ENCODE measurements around the gene PRSS57. TPM values are rescaled to one million over a fixed set of nuclear protein-coding genes. Genes with fewer than 3 reads are reported as not detected.
"Not testable (repeated sequence)": the region's sequence is repeated elsewhere in the genome, so short reads cannot be mapped to it uniquely, and the experiment has no call there.

Gene PRSS57
- total RNA-seq = not detected

DNA sequence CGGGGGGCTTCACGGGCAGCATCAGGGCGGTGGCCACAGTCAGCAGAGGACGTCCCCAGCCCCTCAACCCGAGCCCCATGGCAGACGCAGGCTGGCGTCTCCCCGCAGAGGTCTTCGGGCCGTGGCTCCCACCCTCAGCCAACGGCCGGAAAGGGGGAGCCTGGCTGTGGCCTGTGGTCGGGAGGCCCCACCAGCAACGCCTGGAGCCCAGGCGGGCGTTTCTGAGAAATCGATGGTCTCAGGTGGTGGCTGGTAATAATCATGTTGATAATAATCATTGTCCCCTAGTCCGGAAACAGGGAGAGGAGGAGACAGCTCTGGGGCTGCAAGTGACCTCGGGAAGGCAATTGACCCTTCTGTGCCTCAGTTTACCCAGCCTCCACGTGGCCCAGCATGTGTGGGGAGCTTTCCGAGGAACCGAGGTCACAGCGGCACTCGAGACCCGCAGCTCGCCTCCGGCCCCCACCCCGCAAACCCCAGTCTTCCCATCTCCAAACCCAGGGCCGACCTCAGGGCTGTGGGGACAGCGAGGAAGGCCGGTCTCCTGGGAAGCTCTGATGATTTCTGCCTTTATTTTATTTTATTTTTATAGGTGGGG, at the start of gene PRSS57:
Gene PRSS57 (minus strand): TSS at position 101 of the 598 bp plus-strand sequence. CDS start 22 bp downstream, at position 79.
- no peak for DNase-seq (ENCODE audit: low spot score)

DNA sequence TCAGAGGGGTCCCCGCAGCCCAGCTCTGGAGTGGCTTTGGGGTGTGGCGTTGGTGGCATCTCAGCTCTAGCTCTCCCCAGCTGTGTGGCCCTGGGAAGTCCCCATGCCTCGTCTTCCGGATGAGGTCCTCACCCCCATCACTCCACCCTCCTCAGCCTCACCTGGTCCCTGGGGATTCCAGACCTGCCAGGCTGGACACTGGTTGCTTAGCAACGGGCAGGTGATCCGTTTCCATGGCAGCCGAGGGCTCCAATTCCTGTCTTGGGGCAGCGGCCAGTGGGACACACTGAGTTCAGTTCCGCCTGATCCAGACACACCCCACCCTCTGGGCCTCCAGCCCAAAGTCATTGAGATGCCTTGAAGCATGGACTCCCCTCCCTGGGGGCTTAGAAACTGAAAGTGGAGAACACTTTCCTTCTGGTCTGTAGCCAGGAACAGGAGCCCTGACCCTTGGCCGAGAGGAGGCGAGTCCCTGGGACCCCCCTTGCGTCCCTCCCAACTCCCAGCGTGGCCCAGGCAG, 48.0 kb upstream of the PRSS57 start:
- DNase-seq (ENCODE audit: low spot score) = no peak

DNA sequence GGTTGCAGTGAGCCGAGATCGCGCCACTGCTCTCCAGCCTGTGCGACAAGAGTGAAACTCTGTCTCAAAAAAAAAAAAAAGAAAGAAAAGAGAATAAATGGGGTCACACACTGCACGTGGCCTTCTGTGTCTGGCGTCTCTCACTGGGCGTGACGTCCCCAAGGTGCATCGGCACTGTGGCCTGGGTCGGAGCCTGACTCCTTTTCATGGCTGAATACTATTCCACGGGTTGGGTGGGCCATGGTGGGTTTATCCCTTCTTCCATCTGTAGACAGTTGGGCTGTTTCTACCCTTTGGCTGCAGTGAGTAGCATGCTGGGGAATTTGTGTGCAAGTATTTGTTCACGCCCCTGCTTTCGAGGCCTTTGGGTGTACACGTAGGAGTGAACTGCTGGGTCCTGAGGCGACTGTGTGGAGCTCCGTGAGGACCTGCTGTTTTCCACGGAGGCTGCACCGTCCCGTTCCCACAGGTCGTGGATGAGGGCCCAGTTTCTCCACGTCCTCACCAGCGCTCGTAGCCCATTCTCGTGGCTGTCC, 47.4 kb upstream of the PRSS57 start:
- DNase-seq (ENCODE audit: low spot score) = no peak

DNA sequence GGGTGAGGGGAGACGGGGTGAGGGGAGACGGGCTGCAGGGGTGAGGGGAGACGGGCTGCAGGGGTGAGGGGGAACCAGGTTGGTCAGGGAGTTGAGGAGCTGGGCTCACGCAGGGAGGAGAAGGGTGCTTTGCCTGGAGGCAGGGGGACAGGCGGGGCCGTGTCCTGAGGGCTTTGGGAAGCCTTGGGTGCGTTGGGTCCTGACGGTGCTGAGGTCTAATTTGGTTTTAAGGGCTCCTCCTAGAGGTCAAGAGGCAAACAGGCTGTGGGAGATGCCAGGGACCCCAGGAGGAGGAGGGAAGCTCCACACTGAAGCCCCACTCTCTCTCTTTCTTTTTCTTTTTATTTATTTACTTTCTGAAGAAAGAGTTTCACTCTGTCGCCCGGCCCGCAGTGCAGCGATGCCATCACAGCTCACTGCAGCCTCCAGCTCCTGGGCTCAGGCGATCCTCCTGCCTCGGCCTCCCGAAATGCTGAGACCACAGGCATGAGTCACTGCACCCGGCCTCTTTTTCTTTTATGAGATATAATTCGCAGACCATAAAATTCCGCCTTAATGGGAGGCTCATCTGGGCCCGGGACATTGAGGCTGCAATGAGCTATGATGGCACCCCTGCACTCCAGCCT, 46.4 kb upstream of the PRSS57 start:
- DNase-seq (ENCODE audit: low spot score) = no peak

DNA sequence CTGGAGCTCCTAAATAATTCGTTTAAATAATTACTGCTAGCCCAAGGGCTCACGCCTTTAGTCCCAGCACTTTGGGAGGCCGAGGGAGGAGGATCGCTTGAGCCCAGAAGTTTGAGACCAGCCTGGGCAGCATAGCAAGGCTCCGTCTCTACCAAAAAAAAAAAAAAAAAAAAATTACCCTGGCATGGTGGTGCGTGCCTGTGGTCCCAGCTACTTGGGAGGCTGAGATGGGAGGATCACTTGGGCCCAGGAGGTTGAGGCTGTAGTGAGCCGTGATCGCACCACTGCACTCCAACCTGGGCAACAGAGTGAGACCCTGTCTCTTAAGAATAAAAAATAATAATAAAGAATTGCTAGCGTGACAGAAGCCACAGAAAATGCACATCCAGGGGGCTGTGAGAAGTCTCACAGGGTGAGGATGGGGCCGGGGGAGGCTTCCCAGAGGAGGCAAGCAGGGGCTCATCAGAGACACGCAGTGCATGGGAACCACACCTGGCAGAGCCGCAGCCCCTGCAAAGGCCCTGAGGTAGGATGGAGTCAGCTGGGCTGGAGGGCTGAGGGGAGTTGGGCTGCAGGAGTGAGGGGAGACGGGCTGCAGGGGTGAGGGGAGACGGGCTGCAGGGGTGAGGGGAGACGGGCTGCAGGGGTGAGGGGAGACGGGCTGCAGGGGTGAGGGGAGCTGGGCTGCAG, 45.7 kb upstream of the PRSS57 start:
- DNase-seq (ENCODE audit: low spot score) = not testable (repeated sequence)

DNA sequence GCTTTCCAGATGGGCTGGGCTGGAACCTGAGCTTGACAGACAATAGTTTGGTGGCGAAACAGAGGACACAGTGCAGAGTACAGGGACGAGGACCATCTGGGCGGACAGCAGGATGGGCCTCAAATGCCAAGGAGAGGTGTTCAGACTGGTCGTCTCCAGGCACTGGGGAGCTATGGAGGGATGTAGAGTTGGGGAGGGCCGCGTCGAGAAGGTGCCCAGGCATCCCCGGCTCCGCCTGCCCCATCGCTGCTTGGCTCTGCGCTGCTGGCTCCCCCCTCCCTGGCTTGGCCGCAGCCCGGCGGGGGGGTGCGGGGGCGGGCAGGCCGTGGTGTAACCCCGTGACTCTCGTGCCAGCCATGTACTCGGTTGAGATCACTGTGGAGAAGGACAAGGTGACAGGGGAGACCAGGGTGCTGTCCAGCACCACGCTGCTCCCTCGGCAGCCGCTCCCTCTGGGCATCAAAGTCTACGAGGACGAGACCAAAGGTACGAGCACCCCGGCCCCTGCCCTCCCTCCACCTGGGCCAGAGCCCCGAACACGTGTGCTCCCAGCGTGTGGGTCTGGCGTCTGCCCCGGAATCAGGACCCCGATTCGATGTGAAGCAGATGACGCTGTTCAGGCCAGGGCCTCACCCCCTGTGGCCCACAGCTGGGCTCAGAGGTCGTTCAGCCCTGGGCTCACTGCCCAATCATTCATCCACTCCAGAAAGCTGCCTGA, 44.9 kb upstream of the PRSS57 start:
- DNase-seq (ENCODE audit: low spot score) = no peak

DNA sequence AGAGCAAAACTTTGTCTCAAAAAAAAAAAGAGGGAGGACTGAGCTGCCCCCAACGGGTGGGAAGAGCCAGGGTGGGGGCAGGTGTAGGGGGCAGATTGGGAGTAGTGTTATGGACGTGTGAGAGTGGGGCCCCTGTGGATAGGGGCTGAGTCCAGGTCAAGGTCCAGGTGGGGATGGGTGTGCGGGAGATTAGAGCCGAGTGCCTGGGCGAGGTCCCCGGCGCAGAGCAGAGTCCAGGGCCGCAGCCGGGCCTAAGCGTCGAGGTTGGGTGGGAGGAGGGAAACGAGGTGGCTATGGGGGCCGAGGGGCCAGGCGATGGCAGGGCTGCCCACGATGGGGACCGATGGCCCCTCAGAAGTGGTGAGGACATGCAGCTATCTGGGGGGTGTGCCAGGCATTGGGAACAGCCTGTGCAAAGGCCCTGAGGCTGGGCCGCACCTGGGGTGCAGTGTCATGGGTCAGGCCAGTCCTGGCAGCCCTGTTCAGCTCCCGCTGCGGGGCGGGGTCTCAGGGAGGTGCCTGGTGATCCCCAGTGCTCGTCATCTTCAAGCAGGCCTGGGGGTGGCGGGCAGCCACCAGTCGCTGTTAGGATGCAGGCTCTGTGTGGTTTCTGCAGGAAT, 43.4 kb upstream of the PRSS57 start:
- no peak for DNase-seq (ENCODE audit: low spot score)

DNA sequence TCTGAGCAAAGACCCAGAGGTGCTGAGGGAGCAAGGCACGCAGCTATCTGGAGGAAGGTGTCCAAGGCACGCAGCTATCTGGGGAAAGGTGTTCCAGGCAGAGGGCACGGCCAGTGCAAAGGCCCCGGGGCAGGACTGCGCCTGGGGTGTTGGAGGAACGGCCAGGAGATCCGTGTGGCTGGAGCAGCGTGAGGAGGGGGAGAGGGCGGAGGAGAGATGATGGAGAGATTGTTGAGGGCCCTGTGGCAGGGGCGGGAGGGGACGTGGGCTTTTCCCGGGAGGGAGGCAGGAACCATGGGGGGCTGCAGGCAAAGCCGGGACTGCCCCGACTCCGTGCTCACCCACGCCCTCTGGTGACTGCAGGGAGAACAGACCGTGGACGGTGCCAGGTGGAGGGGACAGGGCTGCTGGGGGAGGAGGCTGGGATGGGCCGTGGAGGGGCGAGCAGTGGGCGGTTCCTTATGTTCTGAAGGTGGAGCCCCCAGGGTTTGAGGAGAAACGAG, 42.4 kb upstream of the PRSS57 start:
- DNase-seq (ENCODE audit: low spot score) = no peak

DNA sequence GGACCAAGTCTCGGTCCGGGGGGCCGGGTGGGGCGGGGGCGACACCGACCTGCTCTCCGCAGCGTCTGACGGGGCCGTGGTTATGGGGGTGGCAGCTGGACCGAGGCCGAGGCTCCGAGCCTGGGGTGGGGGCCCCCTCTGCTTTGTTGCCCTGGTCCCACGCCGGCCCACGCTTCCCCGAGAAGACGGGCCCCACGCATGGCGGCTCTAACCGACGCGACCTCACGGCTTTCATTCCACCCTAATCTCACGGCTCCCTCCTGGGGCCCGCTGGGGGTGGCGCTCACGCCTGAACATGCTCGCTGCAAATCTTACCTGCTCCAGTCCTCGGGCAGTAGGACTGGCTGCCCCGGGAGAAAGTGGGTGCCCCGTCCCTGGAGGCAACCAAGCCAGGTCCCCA, 40.9 kb upstream of the PRSS57 start:
- DNase-seq (ENCODE audit: low spot score) = no peak

DNA sequence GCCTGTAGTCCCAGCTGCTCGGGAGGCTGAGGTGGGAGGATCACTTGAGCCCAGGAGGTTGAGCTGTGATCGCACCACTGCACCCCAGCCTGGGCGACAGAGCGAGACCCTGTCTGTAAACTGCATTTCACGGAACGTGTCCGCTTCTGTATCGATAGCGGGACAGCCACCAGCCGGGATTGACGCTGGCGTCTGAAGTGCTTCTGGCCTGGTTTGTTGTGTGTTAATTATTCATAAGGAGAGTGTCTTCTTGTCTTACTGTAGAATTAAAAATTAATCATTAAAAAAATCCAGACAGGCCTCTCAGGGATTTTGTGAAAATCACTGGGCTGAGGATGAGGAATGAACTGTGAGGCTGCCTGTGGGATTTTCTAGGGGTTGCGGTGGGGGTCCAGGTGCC, 39.5 kb upstream of the PRSS57 start:
- no peak for DNase-seq (ENCODE audit: low spot score)

DNA sequence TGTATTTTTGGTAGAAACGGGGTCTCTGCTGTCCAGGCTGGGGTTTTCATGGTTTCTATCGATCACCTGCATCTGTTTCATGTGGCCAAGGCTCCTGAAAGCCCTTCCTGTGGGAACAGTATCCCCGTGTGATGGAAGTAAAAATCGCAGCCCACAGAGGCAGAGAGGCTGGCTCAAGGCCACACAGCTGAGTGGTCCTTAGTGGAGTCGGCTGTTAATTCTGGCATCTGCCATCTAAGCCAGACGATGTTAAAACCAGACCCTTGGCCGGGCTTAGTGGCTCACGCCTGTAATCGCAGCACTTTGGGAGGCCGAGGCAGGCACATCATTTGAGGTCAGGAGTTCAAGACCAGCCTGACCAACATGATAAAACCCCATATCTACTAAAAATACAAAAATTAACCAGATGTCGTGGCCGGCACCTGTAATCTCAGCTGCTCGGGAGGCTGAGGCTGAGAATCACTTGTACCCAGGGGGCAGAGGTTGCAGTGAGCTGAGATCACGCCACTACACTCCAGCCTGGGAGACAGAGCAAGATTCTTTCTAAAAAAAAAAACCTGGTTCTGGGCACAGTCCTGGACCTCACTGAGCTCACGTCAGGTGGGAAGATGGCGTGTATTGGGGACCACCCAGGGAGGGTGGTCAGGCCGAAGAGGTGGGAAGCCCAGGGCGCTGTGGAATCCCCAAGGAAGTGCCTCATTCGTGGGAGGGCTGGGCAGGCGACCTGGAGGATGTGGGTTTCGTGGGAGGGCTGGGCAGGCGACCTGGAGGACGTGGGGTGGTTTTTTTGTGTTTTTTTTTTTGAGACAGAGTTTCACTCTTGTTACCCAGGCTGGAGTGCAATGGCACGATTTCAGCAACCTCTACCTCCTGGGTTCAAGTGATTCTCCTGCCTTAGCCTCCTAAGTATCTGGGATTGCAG, 37.2 kb upstream of the PRSS57 start:
- no peak for DNase-seq (ENCODE audit: low spot score)

DNA sequence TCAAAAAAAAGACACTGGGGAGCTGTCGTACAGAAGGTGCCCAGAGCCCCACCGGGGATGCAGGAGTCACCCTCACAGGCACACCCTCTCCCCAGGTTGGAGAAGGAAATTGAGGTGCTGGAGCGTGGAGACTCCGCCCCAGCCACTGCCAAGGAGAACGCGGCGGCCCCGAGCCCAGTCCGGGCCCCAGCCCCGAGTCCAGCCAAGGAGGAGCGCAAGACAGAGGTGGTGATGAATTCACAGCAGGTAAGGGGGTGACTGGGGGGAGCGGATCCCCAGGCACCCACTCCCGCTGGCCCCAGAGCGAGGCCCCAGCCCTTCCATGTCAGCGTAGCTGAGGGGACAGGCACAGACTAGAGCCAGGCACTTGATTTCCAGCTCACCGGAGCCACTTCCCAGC, 35.7 kb upstream of the PRSS57 start:
- no peak for DNase-seq (ENCODE audit: low spot score)

DNA sequence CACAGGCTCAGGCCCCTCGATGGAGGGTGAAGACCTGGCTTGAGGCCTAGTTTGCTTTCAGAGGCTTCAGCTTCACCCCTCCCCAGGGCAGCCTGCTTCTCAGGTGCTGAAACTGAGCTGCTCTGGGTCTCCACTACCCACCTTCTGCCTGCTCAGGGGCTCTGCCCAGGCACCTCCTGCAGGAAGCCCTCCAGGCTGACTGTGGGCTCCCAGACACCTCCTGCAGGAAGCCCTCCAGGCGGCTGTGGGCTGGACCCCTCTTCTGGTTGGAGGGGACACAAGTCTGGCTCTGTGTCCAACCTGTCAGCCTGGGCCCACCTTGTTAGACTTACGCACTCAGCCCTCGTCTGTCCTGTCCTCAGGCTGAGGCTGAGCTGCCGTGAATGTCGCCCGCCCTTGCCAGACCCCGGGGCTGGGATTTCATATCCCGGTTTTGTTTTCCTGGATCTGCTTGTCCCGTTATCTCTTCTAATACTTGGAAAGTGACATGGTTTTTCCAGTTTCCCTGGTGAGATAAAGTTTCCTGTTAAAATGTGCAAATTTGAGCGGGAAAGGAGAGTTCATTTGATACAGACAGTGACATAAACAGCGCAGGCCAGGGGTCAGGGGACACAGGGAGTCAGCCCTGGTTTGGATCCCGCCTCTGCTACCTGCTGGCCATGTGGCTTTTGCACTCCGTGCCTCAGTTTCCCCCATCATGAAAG, 34.9 kb upstream of the PRSS57 start:
- no peak for DNase-seq (ENCODE audit: low spot score)

DNA sequence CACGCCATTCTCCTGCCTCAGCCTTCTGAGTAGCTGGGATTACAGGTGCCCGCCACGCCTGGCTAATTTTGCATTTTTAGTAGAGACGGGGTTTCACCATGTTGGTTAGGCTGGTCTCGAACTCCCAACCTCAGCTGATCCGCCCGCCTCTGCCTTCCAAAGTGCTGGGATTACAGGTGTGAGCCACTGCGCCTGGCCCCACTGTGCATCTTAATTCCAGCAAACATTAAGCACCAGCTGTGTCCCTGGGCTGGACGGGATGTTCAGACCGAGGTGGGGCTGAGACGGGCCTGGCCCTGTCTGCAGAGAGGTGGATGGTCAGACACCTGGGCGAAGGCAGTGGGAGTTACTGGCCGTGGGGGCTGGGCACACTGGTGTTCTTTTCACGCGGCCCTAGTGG, 34.3 kb upstream of the PRSS57 start:
- DNase-seq (ENCODE audit: low spot score) = not testable (repeated sequence)

DNA sequence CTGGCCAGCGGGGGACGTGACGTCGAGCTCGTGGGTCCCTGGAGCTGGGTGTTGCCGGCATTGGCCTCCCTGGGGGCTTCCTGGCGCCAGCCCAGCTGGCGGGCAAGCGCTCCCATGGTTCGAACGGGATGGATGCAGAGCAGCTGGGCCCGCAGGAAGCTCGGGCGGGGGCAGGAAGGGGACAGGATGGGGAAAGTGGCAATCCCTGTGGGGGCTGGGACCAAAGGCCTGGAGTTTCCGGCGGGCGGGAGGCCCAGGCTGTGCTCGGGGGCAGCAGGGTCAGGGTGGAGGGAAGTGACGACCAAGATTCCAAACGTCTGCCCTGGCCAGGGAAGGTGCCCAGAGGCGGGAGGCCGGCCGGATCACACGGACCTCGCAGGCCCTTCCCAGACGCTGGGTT, 32.8 kb upstream of the PRSS57 start:
- DNase-seq (ENCODE audit: low spot score) = no peak

DNA sequence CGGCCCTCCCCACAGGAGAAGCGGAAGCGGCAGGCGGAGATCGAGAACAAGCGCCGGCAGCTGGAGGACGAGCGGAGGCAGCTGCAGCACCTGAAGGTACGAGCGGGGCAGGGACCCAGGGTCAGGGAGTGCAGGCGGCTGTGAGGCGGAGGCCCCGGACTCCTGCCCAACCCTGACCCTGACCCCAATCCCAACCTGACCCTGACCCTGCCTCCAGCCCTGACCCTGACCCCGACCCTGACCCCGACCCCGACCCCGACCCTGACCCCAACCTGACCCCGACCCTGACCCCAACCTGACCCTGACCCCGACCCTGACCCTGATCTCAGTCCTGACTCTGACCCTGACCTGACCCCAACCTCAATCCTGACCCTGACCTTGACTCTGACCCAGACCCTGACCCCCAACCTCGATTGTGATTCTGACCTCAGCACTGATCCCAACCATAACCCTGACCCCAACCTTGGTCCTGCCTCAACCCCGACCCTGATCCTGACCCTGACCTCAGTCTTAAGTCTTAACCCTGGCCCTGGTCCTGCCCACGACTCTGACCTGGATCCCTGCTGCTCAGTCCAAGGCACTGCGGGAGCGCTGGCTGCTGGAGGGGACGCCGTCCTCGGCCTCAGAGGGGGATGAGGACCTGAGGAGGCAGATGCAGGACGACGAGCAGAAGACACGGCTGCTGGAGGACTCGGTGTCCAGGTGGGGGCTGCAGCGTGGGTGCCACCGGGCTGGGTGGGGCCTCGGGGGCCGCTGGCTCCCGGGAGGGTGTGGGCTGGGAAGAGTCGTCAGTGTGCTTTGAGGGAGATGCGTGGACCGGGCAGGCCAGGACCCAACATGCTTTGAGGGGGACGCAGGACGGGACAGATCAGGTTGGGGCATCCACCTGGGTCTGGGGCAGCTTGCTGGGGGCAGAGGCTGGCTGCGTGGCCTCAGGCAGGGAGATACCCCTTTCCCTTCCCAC, 32.0 kb upstream of the PRSS57 start:
- DNase-seq (ENCODE audit: low spot score) = no peak

DNA sequence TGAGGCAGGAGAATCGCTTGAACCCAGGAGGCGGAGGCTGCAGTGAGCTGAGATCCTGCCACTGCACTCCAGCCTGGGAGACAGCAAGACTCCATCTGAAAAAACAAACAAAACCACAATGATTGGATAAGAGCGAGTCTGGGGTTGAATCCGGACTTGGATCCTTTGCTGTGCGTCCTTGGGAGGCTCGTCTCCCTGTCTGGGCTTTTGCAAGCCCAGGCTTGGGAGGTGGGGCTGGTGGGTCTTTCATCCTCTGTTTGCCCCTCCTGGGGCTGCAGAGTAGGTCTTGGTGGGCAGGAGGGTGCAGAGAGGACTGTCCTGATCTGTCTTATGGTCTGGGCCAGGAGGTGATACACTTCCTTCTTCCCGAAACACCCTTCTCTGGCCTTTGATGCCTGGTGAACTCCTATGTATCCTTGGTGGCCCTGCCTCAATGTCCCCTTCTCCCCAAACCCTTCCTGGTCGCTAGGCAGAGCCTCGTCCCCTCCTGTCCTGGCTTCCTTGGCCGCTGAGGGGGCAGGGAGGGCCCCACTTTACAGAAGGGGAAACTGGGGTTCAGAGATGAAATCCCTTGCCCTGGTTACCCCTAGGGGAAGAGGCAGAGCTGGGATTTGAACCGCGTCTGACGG, 30.3 kb upstream of the PRSS57 start:
- DNase-seq (ENCODE audit: low spot score) = no peak

DNA sequence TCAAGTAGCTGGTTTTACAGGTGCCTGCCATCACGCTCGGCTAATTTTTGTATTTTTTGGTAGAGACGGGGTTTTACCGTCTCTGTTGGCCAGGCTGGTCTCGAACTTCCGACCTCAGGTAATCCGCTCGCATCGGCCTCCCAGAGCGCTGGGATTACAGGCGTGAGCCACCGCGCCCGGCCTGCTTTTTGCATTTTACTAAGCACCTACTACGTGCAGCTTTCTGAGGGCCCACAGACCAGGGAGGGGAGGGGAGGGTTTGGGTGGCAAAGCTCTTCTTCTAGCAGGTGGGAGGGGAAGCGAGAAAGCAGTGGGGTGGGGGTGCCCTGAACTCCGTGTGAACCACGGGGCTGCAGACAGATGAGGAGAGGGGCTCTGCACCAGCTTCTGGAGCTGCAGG, 28.5 kb upstream of the PRSS57 start:
- DNase-seq (ENCODE audit: low spot score) = no peak
